ENCODE measurements around the gene RGS7. TPM values are rescaled to one million over a fixed set of nuclear protein-coding genes. Genes with fewer than 3 reads are reported as not detected.

The RGS7 gene
- total and polyA plus RNA-seq, 2 of the 8 experiments (the other 6 are each of a cell fraction or from before 2014, with no cell fraction given): 1.6 to 3.0 TPM

GRCh38 chr1:240734001-240734400, 623.0 kb downstream of the RGS7 start:
- no peaks in the 10 kb centered on the region for H3K36me3 ChIP-seq (ENCODE audit: control insufficient read depth in 2 of 4, insufficient read depth in 4 of 4, low read length in 3 of 4)
- H3K23me2 ChIP-seq (ENCODE audit: low read depth, low read length): no peaks in the 10 kb centered on the region
- CTCF ChIA-PET (ENCODE audit: partially characterized antibody): interaction anchor here (0.6 to 3.5 kb wide), 5 partner anchors 9 to 328 kb away, joined by 3 to 24 read pairs (median 3); no protein-coding TSS in a partner anchor
- no peak overlapping the region for H3K56ac ChIP-seq (replicated peaks; ENCODE audit: insufficient read length, low read depth, low read length)
- H4K5ac ChIP-seq (ENCODE audit: insufficient read length, low read depth, low read length): no peak overlapping the region
- no peak overlapping the region for H2BK20ac ChIP-seq (ENCODE audit: low read length)
- no peak overlapping the region for H2BK15ac ChIP-seq (ENCODE audit: low read length)
- no peak overlapping the region for H2AK5ac ChIP-seq (ENCODE audit: low read depth, low read length)
- H3K4me2 ChIP-seq (ENCODE audit: insufficient read depth in 1 of 2, low read depth in 2 of 2, low read length in 2 of 2): no peak overlapping the region
- H2BK12ac ChIP-seq (ENCODE audit: low read depth, low read length): no peak overlapping the region
- DNase-seq (ENCODE audit: low read depth in 1 of 2, low spot score in 2 of 2): no peak
- no peaks in the 10 kb centered on the region for H3K27me3 ChIP-seq (replicated peaks in 1 of 4; ENCODE audit: control insufficient read depth in 3 of 4, extremely low read depth in 1 of 4, insufficient read depth in 3 of 4, low read length in 3 of 4)
- no peak overlapping the region for H2AFZ ChIP-seq (ENCODE audit: low read length)
- H3K9me3 ChIP-seq (ENCODE audit: insufficient read depth in 2 of 2, low read depth in 1 of 2, low read length in 1 of 2): no peaks in the 10 kb centered on the region
- 85% methylated on average over 3 of the region's 3 CpGs; no CpG with 5 or more reads in 1 of the 2 experiments for WGBS, 2 experiments (ENCODE audit: extremely low coverage in 1 of 2, insufficient coverage in 1 of 2, insufficient read length in 1 of 2, insufficient replicate concordance in 2 of 2, low coverage in 1 of 2, low lambda C conversion rate in 2 of 2, missing lambda C conversion rate in 1 of 2)
- H4K20me1 ChIP-seq (replicated peaks in 1 of 2; ENCODE audit: control insufficient read depth in 1 of 2, insufficient read depth in 2 of 2, low read length in 2 of 2): no peaks in the 10 kb centered on the region
- H3K9ac ChIP-seq (replicated peaks in 1 of 4; ENCODE audit: extremely low read depth in 1 of 4, low read depth in 3 of 4, low read length in 3 of 4): no peak overlapping the region
- no peak overlapping the region for H3K23ac ChIP-seq (ENCODE audit: insufficient read length)
- no peak overlapping the region for H3K4me3 ChIP-seq (ENCODE audit: extremely low read depth in 1 of 4, insufficient read depth in 2 of 4, low read depth in 3 of 4, low read length in 4 of 4)
- H4K91ac ChIP-seq (replicated peaks; ENCODE audit: insufficient read length, low read length): no peak overlapping the region
- no peak overlapping the region for H4K8ac ChIP-seq (ENCODE audit: extremely low read depth, insufficient read depth, low read length)
- H3K14ac ChIP-seq (ENCODE audit: insufficient read length): no peak overlapping the region
- no peaks in the 10 kb centered on the region for H3K79me1 ChIP-seq (ENCODE audit: low read depth, low read length)
- no peaks in the 10 kb centered on the region for H3K4me1 ChIP-seq (replicated peaks in 1 of 4; ENCODE audit: control insufficient read depth in 3 of 4, insufficient read depth in 4 of 4, low read length in 3 of 4)
- H2BK120ac ChIP-seq (replicated peaks; ENCODE audit: low read depth, low read length): no peak overlapping the region
- no peak overlapping the region for H2BK5ac ChIP-seq (ENCODE audit: low read depth, low read length)
- H3K27ac ChIP-seq (ENCODE audit: low read depth, low read length): no peak overlapping the region
- FAIRE-seq: no peak
- no peaks in the 10 kb centered on the region for H3K79me2 ChIP-seq (ENCODE audit: control insufficient read depth in 1 of 2, insufficient read depth in 2 of 2, low read length in 2 of 2)
- H3K4ac ChIP-seq (replicated peaks; ENCODE audit: insufficient read length, low read depth, low read length): no peak overlapping the region
- POLR2A ChIA-PET (ENCODE audit: partially characterized antibody): no interaction called here
- H3K18ac ChIP-seq (ENCODE audit: extremely low read depth, low read length): no peak overlapping the region
- TF ChIP-seq EP300 (IDR thresholded peaks at IDR 0.05; ENCODE audit: borderline replicate concordance in 1 of 2, low read depth in 2 of 2, low read length in 2 of 2) (no peak), KDM4A (IDR thresholded peaks at IDR 0.05; ENCODE audit: low read depth, low read length, severe bottlenecking) (no peak), TCF12 (IDR thresholded peaks at IDR 0.05; ENCODE audit: low read depth, low read length) (no peak), SIN3A (conservative IDR thresholded peaks at IDR 0.05 in 1 of 2, IDR thresholded peaks at IDR 0.05 in 1 of 2; ENCODE audit: low read depth in 1 of 2, low read length in 2 of 2) (no peak), BRCA1 (IDR thresholded peaks at IDR 0.05; ENCODE audit: low read depth, low read length) (no peak), KDM1A (IDR thresholded peaks at IDR 0.05; ENCODE audit: borderline replicate concordance, low read length) (no peak), SP1 (IDR thresholded peaks at IDR 0.05; ENCODE audit: low read depth, low read length) (no peak), RBBP5 (IDR thresholded peaks at IDR 0.05; ENCODE audit: borderline replicate concordance, low read depth, low read length) (no peak), SAP30 (IDR thresholded peaks at IDR 0.05; ENCODE audit: insufficient read depth, insufficient replicate concordance, low read length) (no peak), YY1 (IDR thresholded peaks at IDR 0.05; ENCODE audit: low read depth, low read length) (no peak), CREB1 (IDR thresholded peaks at IDR 0.05) (no peak), TBP (IDR thresholded peaks at IDR 0.05; ENCODE audit: low read depth, low read length) (no peak), KDM5A (IDR thresholded peaks at IDR 0.05; ENCODE audit: low read length) (no peak), RAD21 (IDR thresholded peaks at IDR 0.05 in 1 of 2, conservative IDR thresholded peaks at IDR 0.05 in 1 of 2; ENCODE audit: low read depth in 2 of 2, low read length in 2 of 2) (no peak)
